Glomerular visceral epithelial cell (primary cell): ENCODE measurements around the gene CMSS1.
A peak's percentile ranks its signal among the peaks of the same experiment; 100 is the strongest.

ENCODE experiments used
- DNase-seq: peaks from one replicate; pipeline ENCODE4 v3.0.0-alpha.2; 2016; ENCODE audit errors: extremely low spot score

The CMSS1 gene

DNA sequence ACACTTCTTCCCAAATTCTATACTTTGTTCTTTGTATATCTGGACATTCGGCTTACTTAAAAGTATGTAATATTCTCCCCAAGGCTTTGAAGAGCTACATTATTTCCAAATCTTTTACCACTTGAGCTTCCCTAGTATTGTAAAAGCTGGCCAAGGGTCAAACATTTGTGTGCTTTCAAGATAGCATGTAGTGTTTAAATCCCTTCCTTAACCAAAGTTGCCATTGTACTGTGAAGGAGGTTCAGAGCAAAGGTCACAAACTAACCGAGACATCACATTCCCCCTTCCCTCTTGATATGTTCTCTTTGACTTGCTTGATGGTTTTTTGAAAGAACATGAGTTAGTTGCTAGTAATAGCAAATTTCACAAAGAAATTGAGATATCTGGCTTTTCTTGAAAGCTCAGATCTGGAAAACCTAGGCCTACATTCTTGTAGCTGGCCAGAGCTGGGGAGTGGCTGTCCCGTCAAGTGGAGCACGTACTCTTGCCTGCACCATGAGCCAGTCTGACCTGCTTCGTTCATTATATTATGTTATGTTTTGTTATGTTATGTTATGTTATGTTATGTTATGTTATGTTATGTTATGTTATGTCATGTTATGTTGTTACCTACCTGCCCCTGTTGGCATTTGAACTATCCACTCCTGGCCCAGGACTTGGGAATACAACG is 236.4 kb downstream of the CMSS1 start:
- DNase-seq, result no peak

GRCh38 chr3:100057716-100058575 is 240.3 kb downstream of the CMSS1 start:
- DNase-seq, result no peak

DNA sequence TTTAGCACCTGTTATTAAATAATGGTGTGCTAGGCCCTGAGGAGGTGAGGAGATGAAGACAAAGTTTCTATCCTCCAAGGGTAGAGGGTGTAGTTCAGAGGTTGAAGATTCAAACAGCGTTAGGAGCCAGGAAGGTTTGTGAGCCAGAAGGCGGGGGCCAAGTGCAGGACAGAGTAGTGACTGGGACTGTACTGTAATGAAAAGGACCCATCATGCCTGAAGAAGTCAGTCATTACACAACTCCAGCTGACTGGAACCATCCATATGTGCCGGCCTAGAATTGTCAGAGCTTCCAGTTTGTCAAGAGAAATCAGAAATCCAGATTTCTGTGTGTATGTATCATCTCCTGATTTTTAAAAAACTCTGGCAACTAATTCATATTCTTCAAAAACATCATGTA is 241.8 kb downstream of the CMSS1 start:
- no peak for DNase-seq

DNA sequence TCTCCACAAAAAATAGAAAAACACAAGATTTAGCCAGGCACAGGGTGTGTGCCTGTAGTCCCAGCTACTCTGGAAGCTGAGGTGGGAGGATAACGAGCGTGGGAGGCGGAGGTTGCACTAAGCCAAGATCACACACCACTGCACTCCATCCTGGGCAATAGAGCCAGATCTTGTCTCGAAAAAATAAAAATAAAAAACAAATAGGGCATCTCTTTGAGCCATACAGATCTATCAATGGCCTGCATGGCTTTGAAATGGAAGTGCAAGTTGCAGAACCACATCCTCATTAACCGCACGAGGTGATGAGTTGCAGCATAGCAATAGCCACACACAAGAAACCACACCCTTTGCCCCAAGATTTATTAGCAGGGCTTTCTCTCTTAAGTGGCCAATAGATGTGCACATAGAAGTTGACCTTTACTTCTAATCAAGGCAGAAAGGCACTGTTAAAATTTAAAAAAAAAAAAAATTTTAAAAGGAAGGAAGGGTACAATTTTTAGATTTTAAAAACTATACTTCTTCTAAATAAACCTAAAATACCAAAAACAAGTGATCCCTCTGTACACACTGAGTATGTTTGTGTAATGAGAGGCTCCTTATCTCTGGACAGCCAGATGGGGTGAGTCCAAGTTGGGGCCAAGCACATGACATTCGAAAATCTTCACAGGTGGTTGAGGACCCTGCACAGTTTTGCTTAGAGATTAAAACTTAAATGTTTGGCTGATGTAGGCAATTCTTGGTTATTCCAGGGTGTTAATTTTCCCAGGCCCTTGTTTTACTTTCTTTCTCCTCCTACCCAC is 243.2 kb downstream of the CMSS1 start:
- DNase-seq, result no peak

DNA sequence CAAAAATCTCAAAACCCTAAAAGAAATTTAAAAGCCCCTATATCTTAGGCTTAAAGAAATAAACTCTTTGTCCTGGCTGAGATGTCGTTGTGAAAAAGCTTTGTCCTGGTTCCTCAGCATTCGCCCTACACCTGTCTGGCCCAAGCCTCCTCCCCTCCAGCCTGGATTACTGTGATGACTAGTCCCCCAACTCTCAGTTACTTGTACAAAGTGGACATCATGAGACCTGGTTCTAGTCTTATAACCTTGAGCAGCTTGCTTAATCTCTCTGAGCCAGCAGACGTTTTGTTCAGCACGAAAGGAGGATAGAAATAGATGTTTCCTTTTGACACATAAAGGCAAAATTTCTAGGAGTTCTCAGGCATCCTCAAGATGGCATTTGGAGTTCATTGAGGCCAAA is 245.0 kb downstream of the CMSS1 start:
- DNase-seq, result no peak

GRCh38 chr3:100063929-100064461 is 246.3 kb downstream of the CMSS1 start:
- DNase-seq, result no peak

DNA sequence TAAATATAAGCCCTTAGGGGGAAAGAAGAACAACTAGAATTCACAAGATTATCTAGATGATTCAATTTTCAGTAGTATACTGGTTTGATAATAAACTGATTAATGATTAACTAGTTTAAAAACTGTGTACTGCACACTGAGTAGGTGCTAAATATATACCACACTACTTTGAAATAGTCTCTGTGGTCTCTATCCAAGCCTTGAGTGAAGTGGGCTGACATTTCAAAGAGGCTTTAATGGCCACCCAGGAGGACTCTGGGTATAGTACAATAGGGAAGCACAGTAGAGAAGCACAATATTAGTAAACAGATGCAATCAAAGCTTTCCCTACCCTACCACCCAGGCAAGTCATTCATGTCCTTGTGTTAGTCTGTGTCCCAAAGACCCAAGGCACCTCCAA is 249.9 kb downstream of the CMSS1 start:
- DNase-seq, result no peak

DNA sequence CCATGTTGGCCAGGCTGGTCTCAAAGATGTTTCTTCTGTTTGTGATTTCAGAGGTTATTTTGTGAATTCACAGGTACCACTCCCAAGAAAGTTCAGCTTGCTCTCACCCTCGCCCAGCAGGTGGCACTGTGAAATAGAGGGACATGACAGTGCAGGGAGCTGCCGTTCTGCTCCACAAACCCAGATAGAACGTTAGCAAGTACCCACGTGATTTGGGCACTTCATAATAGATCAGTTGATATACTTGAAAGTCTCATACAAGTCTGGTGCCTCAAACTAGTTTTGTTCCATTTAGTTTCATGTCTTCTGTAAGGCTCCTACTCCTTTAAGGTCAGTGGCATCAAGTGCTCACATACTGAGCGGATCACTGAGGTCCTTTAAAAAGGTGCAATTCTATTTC is 251.2 kb downstream of the CMSS1 start:
- peak; percentile 34 for DNase-seq

DNA sequence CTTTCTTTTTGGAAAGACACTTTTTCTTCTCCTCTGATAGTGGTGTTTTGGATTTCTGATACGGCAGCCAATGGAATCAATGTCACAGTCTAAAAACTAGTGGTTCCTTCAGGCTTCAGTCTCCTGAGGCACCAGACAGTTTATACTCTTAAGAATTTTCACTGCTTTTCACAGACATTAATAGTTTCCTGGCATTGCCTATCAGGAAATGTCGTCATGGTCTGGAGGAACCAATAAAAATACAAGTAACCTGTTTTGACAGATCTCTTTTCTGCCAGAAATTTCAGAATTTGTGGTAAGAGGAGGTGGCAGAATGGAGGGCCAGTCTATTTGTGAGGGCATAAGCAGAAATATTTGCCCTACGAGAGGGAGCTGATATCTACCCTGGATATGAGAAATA is 251.8 kb downstream of the CMSS1 start:
- no peak for DNase-seq

GRCh38 chr3:100072326-100073048 is 254.8 kb downstream of the CMSS1 start:
- no peak for DNase-seq

DNA sequence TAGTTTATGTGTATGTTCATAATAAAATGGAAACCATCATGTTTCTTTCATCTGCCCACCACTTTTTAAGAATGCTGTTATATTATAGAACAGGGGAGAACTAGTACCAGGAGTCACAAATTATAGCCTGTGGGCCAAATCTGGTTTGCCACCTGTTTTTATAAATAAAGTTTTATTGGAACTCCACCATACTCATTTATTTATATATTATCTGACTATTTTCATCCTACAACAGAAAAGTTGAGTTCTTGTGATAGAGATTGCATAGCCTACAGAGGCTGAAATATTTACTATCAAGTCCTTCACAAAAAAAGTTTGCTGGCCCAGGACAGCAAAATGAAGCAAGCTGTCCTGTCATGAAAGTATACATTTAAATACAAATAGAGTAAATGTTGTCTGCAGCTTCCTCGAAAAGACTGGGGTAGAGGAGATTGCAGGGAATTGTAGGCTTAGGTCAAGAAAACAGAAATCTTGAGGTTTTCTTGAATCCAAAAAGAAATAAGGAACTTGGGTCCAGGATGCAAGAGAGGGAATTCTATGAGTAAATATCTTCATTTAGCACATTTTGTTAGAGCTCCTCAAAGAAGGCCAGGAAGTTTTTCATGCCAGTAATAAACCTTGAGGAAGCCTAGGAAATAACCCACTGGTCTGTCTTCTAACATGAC is 255.5 kb downstream of the CMSS1 start:
- DNase-seq, result no peak

- no peak for DNase-seq
Observed at GRCh38 chr3:100073714-100074307, 256.1 kb downstream of the CMSS1 start.

GRCh38 chr3:100075196-100075595 is 257.5 kb downstream of the CMSS1 start:
- no peak for DNase-seq

DNA sequence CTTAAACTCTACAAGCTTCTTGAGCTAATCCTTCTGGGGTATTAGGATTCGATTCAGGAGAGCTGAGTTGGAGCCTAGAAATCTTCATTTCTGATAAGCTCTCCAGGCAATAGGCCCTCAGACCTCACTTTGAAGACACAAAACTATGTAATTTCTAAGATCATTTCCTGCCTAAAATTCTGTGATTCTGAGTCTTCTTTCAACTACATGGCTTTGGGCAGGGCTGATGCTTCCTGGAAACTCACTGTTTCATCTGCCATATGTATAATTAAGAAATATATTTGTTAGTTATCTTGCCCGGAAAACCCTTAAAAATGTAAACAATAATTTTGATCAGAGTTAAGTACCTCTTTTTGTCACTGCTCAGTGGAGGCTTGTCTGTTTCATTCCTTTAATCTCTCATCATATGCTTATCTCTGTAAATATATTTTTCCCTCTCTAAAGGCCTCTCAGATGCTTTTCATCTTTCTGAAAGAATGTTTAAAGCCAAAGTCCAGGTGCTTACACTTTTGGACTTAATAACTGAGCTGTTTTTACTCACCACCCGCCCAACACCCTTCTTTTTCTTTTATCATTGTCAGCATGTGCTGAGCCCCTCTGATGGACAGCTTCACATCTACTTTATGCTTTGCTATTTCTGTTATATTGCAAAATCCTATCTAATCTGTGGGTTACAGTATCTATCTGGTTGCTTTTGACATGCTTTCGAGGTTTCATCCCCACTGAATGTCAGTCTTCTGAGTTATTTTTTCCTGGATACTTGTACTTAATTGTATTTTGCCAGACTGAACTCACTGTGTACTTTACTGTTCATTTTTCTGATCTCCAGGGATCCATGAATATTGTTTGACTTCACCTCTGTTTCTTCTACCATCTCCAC is 258.4 kb downstream of the CMSS1 start:
- no peak for DNase-seq

GRCh38 chr3:100076731-100077529 is 259.3 kb downstream of the CMSS1 start:
- no peak for DNase-seq

DNA sequence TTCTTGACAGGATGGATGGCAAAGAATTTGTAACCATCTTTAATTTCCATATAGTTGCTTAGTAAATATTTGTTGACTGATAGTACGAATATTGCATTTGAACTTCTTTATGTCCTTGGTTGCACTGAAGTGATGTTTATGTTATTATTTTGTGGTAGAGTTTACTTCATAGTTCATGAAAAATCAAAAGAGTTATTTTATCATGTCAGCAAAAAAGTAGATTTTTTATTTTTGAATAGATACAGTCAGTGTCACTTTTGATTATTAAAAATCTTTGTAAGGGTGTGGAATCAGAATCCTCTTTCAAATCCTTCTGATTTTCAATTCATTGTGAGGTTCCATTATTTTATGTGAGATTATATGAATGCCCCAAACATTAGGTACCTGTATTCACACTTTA is 261.7 kb downstream of the CMSS1 start:
- DNase-seq, result no peak

DNA sequence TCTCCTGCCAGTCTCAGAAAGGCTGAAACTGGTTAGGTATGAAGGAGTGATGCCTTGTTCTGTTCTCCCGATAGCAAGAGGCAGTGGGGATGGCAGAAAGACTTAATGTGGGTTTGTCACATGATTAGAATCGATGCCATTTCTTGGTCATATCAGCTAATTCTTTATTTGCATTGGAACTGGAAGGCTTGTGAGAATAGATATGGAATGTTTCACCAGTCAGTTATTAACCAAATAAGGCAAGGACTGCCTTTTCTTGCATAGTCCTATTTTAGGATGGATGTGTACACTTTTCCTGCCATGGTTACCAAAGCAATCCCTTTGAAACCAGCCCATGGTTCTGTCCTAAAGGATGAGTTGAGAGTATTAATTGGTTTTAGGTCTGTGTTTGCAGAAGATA is 262.9 kb downstream of the CMSS1 start:
- DNase-seq, result no peak

GRCh38 chr3:100081311-100081710 is 263.6 kb downstream of the CMSS1 start:
- DNase-seq, result no peak
